ENCODE measurements around the gene LRP1-AS.

Gene LRP1-AS

DNA sequence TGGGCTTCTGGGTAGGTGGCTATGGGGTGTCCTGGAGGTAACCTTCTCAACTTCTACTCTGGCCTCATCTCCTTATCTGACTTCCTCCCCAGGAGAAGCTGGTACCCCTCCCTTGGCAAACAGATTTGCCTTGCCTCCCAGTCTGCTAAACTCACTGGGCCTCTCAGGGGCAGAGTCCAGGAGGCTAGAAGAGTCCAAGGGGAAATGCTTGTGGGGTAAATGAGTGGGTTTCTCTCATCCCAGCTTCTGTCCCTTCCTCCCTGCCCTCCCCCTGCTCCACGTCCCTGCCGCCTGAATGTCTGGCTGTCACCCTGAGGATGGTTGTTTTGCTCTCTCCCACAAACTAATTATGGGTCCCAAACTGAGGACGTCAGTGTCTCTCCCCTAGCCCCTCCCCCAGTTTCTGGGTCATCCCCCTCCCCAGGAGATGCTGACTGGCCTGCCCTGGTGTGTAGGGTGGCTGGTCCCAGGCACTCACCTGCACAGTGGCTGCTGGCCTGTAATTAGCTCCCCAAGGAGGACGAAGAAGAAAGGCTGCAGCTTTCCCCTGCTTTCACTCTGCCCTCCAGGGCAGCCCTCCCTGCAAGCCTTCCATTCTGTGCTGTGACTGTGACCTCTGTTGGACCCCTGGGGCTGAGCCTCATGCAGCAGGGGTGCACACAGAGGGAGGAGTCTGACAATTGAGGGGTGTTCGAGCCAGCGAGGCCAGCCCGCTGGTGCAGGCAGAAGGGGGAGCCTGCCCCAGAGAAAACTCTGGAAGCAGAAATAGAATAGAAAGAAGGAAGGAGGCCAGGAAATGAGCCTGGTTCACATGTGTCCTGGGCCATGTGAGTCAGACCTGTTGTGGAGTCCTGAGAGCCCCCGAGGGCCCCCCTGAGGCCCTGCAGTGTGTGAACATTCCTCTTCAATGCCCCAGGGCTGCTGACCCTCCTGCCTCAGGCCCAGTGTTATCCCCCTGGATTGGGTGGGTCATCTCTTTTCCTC is at the start of gene LRP1-AS:
Gene LRP1-AS, minus strand, starts transcription at position 659 of the 984 bp plus-strand sequence.
- in situ Hi-C loops (cut with HindIII; ENCODE audit: low sequenced_read_pairs) = no loop called here

GRCh38 chr12:57196956-57197355 is 49.5 kb upstream of the LRP1-AS start:
- in situ Hi-C loops (cut with HindIII; ENCODE audit: low sequenced_read_pairs) = no loop called here

GRCh38 chr12:57196439-57196838 is 49.0 kb upstream of the LRP1-AS start:
- in situ Hi-C loops (cut with HindIII; ENCODE audit: low sequenced_read_pairs) = no loop called here

DNA sequence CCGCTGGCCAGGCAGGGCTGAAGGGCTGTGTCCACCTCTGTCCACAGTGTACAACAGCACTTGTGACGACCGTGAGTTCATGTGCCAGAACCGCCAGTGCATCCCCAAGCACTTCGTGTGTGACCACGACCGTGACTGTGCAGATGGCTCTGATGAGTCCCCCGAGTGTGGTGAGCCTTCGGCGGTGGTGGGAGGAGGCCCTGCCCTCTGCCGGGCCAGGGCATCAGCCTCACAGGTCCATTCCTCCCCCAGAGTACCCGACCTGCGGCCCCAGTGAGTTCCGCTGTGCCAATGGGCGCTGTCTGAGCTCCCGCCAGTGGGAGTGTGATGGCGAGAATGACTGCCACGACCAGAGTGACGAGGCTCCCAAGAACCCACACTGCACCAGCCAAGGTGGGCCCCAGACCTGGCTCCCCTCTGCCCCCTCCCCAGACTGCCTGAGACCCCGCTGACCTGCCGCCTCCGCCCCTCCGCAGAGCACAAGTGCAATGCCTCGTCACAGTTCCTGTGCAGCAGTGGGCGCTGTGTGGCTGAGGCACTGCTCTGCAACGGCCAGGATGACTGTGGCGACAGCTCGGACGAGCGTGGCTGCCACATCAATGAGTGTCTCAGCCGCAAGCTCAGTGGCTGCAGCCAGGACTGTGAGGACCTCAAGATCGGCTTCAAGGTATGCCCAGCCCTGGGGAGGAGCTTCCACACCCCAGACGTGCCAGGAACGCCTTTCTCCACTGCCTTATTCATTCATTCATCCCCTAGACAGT is 48.4 kb upstream of the LRP1-AS start:
- in situ Hi-C loops (cut with HindIII; ENCODE audit: low sequenced_read_pairs) = no loop called here

GRCh38 chr12:57195186-57195585 is 47.8 kb upstream of the LRP1-AS start:
- in situ Hi-C loops (cut with HindIII; ENCODE audit: low sequenced_read_pairs) = no loop called here

DNA sequence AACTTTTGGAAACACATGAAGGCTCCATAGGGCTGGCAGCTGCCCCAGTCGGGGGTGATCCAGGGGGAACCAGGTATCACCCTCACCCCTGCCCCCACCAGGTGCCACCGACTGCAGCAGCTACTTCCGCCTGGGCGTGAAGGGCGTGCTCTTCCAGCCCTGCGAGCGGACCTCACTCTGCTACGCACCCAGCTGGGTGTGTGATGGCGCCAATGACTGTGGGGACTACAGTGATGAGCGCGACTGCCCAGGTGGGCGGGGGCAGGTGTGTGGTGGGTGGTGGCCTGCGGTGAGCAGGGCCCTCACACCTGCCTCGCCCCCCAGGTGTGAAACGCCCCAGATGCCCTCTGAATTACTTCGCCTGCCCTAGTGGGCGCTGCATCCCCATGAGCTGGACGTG is 46.8 kb upstream of the LRP1-AS start:
- in situ Hi-C loops (cut with HindIII; ENCODE audit: low sequenced_read_pairs) = no loop called here

DNA sequence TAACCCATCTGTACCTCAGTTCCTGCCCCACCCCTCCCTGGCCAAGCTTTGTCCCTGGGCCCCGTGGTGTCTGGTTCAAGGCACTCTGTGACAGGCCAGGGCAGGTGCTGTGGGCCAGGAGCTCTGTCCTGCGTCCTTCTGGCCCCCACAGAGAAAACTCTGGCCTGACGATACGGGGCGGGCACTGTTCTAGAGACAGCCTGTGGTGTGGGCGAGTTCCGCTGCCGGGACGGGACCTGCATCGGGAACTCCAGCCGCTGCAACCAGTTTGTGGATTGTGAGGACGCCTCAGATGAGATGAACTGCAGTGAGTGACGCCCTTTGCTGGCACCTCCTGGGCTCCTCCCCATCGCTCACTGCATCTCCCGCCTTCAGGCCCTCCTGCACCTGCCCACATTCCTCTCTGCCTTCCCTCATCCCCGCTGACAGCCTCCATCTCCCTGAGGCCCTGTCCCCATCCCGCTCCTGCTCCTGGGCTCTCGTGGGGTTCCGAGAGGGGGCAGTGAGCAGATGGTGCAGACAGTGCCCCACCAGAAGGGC is 46.4 kb upstream of the LRP1-AS start:
- in situ Hi-C loops (cut with HindIII; ENCODE audit: low sequenced_read_pairs) = no loop called here

GRCh38 chr12:57192920-57193319 is 45.5 kb upstream of the LRP1-AS start:
- in situ Hi-C loops (cut with HindIII; ENCODE audit: low sequenced_read_pairs) = no loop called here

DNA sequence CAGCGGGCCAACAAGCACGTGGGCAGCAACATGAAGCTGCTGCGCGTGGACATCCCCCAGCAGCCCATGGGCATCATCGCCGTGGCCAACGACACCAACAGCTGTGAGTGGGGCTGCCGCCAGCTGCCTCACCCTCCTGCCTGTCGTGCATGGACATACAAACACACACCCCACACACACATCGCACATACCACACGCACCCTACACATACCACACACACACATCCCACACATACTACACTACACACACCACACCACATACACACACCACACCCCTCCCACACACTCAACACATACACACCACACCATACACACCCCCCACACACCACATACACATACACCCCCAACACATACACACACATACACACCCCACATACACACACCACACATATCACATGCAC is 44.0 kb upstream of the LRP1-AS start:
- in situ Hi-C loops (cut with HindIII; ENCODE audit: low sequenced_read_pairs) = no loop called here

- in situ Hi-C loops (cut with HindIII; ENCODE audit: low sequenced_read_pairs) = no loop called here
Measured at GRCh38 chr12:57190821-57191220, 43.4 kb upstream of the LRP1-AS start.

DNA sequence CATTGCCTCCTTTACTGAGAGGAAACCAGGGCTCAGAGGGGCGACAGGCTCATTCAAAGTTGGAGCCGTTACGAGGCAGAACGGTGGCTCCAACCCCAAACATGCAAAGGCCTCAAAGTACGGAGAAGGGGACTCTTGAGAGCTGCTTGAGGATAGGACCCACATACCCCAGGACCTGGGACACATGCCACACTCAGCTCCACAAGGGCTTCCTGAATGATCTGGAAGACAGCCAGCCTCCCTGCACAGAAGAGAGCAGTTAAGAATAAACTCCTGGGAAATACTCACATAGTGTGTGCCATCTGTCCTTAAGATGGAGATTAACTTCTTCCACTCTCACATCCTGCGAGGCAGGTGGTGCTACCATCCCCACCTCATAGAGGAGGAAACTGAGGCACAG is 42.6 kb upstream of the LRP1-AS start:
- in situ Hi-C loops (cut with HindIII; ENCODE audit: low sequenced_read_pairs) = no loop called here

- in situ Hi-C loops (cut with HindIII; ENCODE audit: low sequenced_read_pairs) = no loop called here
Measured at GRCh38 chr12:57188090-57188425, 40.6 kb upstream of the LRP1-AS start.

- in situ Hi-C loops (cut with HindIII; ENCODE audit: low sequenced_read_pairs) = no loop called here
Measured at GRCh38 chr12:57187222-57188089, 40.0 kb upstream of the LRP1-AS start.

GRCh38 chr12:57185906-57186508 is 38.6 kb upstream of the LRP1-AS start:
- in situ Hi-C loops (cut with HindIII; ENCODE audit: low sequenced_read_pairs) = no loop called here

- in situ Hi-C loops (cut with HindIII; ENCODE audit: low sequenced_read_pairs) = no loop called here
Measured at GRCh38 chr12:57185403-57185802, 38.0 kb upstream of the LRP1-AS start.

DNA sequence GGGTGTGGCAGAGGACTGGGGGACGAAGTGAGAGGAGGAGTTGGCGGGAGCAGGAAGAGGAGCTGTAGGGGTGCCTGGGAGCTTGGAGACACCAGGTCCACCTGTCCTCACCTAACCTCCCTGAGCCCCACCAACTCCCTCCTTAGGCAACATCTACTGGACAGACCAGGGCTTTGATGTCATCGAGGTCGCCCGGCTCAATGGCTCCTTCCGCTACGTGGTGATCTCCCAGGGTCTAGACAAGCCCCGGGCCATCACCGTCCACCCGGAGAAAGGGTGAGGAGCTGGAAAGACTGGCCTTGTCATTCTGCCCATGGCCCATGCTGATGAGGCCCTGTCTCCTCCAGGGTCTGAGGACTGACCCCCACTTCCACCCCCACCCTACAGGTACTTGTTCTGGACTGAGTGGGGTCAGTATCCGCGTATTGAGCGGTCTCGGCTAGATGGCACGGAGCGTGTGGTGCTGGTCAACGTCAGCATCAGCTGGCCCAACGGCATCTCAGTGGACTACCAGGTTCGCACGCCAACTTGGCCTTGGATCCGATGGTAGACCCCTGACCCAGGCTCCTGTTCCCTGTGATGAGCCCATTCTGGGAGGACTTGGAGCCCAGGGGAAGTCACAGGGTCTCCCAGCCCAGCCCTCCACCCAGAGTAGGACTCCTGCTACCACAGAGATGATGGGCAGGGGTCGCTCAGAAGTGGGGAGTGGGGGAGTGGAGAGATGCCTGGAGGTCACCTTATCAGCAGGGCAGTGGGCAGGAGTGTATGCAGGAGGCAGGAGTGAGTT is 36.7 kb upstream of the LRP1-AS start:
- in situ Hi-C loops (cut with HindIII; ENCODE audit: low sequenced_read_pairs) = no loop called here

DNA sequence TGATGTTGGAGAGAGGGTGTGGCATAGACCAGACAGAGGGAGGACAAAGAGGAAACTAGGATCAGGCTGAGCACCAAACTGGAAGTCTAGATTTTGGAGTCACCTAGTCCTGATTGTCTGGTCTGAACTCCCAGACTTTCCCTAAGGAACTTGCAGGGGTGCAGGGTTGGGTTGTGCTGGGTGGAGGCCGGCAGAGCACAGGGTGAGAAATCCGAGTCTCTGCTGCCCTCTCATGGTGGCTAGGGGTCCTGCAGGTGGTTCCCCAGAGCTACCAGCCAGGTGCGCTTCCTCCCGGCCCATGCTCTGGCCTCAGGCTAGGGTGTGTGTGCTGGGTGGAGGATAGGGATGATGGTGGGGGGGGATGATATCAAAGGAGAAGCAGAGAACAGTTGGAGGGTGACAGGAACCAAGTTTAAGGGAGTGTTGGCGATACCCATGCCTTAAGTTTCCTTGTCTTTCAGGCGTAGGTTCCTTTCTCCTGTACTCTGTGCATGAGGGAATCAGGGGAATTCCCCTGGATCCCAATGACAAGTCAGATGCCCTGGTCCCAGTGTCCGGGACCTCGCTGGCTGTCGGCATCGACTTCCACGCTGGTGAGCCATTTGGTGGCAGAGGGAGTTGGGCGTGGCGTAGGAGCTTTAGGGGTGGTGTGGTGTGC is 35.6 kb upstream of the LRP1-AS start:
- in situ Hi-C loops (cut with HindIII; ENCODE audit: low sequenced_read_pairs) = no loop called here

- in situ Hi-C loops (cut with HindIII; ENCODE audit: low sequenced_read_pairs) = no loop called here
Measured at GRCh38 chr12:57181561-57182155, 34.2 kb upstream of the LRP1-AS start.

- in situ Hi-C loops (cut with HindIII; ENCODE audit: low sequenced_read_pairs) = no loop called here
Measured at GRCh38 chr12:57181072-57181471, 33.7 kb upstream of the LRP1-AS start.

Data from endothelial cell of hepatic sinusoid (primary cell).